Suprapubic skin (tissue), 3 donors: Measurements from ENCODE around the gene KCNIP4.

Experiments used
- CTCF ChIP-seq, 2 donors: fragments of 200-600 bp in 1 of 2; fragments of 450-650 bp in 1 of 2; sonication (generic) in 1 of 2; IDR thresholded peaks; one replicate each; pipeline ENCODE4 v1.5.1; 2016 to 2019; ENCODE audit warnings: antibody characterized with exemption in 2 of 2, mild to moderate bottlenecking in 1 of 2, moderate library complexity in 1 of 2
- POLR2A ChIP-seq, 2 donors: fragments of 450-650 bp; IDR thresholded peaks; one replicate each; pipeline ENCODE4 v1.6.1; 2017; ENCODE audit warnings: antibody characterized with exemption in 2 of 2, mild to moderate bottlenecking in 2 of 2, moderate library complexity in 2 of 2

DNA sequence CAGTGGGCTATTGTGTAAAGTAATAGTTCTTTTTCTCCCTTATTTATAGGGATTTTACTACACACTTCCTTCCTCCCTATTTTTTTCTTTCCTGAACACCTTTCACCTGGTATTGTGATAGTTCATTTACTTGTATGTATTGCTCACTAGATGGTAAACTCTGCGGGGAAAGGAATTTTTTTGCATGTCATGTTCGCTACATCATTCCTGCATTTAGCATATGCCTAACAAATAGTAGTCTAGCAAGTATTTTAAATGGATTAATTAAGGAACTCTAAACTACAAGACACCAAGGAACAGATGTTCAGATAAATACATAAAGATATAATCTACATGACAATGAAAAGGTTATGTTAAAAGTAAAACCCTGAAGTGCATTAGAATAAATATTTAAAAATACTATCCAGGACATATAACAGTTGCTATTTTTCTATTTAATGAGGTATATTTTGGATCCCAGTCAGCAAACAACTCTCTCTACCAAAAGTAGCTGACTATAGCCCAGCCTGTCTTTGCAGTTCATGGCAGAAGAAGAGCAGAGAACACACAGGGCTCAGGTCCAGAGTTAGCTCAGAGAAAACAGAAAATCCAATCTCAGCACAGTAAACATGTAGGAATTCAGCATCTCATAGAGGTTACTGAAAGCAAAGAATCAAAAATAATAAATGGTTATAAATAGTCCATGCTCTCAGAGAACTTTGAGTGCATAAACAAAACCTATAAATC lies 1160.5 kb downstream of the KCNIP4 start:
- TF ChIP-seq POLR2A (IDR thresholded peaks at IDR 0.05) (no peak), CTCF (IDR thresholded peaks at IDR 0.05) (no peak)
